BJ (cell line): Measurements from ENCODE around the gene FABP7. TPM values are rescaled to one million over a fixed set of nuclear protein-coding genes. Genes with fewer than 3 reads are reported as not detected.

Experiments
- CTCF ChIA-PET: fragments of 350-600 bp; formaldehyde crosslinking; extraction: SDS; loops from one replicate; lab custom pipeline; 2021; ENCODE audit warnings: antibody characterized with exemption, inconsistent platforms; lab: Yijun Ruan, JAX
- POLR2A ChIA-PET: fragments of 300-600 bp; sonication (Branson Sonifier 250); formaldehyde crosslinking; extraction: SDS; loops from one replicate; lab custom pipeline; 2021; ENCODE audit warnings: antibody characterized with exemption; lab: Charles Lee
- DNase-seq: peaks from one replicate; pipeline ENCODE4 v3.0.0-alpha.2; 2011; ENCODE audit warnings: low read depth
- H3K27me3 ChIP-seq: 2 replicates; pipeline ENCODE4 v1.6.0; 2011; ENCODE audit warnings: low read length; ENCODE audit not compliant: control insufficient read depth, insufficient read depth
- H3K36me3 ChIP-seq: 2 replicates; pipeline ENCODE4 v1.5.1; 2011; ENCODE audit warnings: low read length; ENCODE audit not compliant: control insufficient read depth, insufficient read depth
- H3K4me3 ChIP-seq: 2 replicates; pipeline ENCODE4 v1.5.1; 2011; ENCODE audit warnings: low read depth, mild to moderate bottlenecking, control low read depth, low read length
- polyA plus RNA-seq: library from polyadenylated mRNA; depleted of rRNA; stranded (reverse); fragments of >200 nt; gene quantifications from 2 replicates; pipeline ENCODE4 v1.2.3, GENCODE V29; 2011
- TF ChIP-seq, protein P1 (sequence below): IDR thresholded peaks from 2 replicates; pipeline ENCODE4 v1.5.1; 2011; ENCODE audit warnings: low read depth, mild to moderate bottlenecking, control low read depth, inconsistent platforms, low read length, moderate library complexity; ENCODE audit not compliant: insufficient read depth

The FABP7 gene
- polyA plus RNA-seq, 1 experiment = not detected

DNA sequence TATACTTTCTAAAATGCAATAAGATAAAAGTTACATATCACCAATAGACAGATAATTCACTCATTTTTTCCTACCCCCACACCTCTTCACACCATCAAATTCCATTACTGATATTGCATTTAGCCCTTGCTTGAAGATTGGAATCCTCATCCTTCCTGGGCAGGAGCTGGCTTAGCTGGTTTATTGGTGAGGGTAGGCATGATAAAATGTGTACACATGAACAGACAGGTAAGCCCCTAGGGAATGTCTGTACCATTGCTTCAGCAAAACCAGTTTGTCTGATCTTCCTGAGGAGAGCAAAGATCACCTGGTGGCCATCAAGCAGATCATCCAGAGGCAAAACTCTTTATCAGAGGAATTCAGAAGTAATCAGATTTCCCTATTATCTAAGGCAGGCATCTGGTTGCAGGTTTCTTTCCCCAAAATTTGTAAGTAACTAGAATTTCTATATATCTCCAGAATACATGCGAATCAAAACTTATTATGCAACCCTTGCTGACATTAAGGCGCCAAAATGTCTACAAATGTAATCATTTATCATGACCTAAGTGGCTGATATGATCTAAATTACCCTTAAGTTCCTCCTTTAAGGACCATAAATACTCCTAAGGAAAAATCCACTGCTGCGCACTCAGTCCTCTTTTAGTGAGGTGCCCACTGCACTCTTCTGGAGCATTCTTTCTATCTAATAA is 6.6 kb upstream of the FABP7 start:
- no peak for DNase-seq
- ChIA-PET POLR2A (no interaction called here), CTCF (no interaction called here)
- TF ChIP-seq, protein P1, sequence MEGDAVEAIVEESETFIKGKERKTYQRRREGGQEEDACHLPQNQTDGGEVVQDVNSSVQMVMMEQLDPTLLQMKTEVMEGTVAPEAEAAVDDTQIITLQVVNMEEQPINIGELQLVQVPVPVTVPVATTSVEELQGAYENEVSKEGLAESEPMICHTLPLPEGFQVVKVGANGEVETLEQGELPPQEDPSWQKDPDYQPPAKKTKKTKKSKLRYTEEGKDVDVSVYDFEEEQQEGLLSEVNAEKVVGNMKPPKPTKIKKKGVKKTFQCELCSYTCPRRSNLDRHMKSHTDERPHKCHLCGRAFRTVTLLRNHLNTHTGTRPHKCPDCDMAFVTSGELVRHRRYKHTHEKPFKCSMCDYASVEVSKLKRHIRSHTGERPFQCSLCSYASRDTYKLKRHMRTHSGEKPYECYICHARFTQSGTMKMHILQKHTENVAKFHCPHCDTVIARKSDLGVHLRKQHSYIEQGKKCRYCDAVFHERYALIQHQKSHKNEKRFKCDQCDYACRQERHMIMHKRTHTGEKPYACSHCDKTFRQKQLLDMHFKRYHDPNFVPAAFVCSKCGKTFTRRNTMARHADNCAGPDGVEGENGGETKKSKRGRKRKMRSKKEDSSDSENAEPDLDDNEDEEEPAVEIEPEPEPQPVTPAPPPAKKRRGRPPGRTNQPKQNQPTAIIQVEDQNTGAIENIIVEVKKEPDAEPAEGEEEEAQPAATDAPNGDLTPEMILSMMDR = no peak
- H3K36me3 ChIP-seq = no peaks in the 10 kb centered on the region
- no peak overlapping the region for H3K4me3 ChIP-seq
- H3K27me3 ChIP-seq = no peaks in the 10 kb centered on the region

DNA sequence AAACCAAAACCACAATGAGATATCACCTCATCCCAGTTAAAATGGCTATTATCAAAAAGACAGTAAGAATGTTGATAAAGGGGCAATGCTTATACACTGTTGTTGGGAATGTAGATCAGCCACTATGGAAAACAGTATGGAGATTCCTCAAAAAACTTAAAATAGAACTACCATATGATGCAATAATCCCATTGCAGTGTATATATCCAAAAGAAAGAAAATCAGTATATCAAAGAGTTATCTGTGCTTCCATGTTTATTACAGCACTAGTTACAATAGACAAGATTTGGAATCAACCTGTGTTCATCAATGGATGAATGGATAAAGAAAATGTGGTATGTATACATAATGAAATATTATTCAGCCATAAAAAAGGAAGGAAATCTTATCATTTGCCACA is 3.5 kb upstream of the FABP7 start:
- TF ChIP-seq, protein P1 = no peak
- Histone ChIP-seq H3K36me3 (no peaks in the 10 kb centered on the region), H3K27me3 (peaks cover 4% of the 10 kb centered on the region), H3K4me3 (no peak overlapping the region)
- ChIA-PET CTCF (interaction anchor here (1.9 kb wide), 1 partner anchor 13 kb away, joined by 5 read pairs; the partner anchor contains the start of gene SMPDL3A), POLR2A (no interaction called here)
- no peak for DNase-seq

GRCh38 chr6:122778302-122778701 is 1.2 kb upstream of the FABP7 start:
- ChIA-PET CTCF (no interaction called here), POLR2A (no interaction called here)
- TF ChIP-seq, protein P1 = no peak
- Histone ChIP-seq H3K27me3 (peaks cover 4% of the 10 kb centered on the region), H3K36me3 (no peaks in the 10 kb centered on the region), H3K4me3 (no peak overlapping the region)
- no peak for DNase-seq

DNA sequence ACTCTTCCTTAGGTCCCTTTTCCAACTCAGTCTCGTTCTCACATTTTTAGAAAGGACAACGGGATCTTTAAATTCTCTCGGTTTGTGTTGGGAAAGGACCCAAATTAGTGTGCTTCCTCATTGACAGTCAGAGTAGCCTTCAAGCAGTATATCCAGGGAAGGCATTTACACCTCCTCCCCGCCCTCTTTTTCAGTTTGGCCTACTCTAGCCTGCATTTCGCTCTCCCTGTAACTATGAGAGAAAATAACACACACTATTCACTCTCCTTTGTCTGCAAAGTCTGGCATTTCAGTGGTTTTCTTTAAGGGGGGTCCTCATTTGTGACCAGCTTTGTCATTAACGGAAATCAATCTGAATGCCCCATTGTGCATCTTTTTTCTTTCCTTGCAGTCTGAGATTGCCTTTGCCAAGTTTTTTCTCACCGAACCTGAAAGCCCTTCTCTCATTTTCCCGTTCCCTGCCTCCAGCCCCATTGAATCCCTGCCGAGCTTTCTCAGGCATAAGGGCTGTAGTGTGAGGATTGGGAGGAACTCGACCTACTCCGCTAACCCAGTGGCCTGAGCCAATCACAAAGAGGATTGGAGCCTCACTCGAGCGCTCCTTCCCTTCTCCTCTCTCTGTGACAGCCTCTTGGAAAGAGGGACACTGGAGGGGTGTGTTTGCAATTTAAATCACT is 393 bp upstream of the FABP7 start:
- no peak overlapping the region for H3K4me3 ChIP-seq
- DNase-seq = no peak
- TF ChIP-seq, protein P1 = no peak
- CTCF ChIA-PET = interaction anchor here (0.9 kb wide), 1 partner anchor 11 kb away, joined by 4 read pairs; no protein-coding TSS in a partner anchor
- POLR2A ChIA-PET = no interaction called here
- H3K36me3 ChIP-seq = no peaks in the 10 kb centered on the region
- peaks cover 4% of the 10 kb centered on the region for H3K27me3 ChIP-seq

GRCh38 chr6:122780114-122780513 is 598 bp downstream of the FABP7 start:
- ChIA-PET CTCF (interaction anchor here (0.9 kb wide), 1 partner anchor 10 kb away, joined by 4 read pairs; no protein-coding TSS in a partner anchor), POLR2A (no interaction called here)
- H3K4me3 ChIP-seq = no peak overlapping the region
- DNase-seq = no peak
- TF ChIP-seq, protein P1 = no peak
- H3K27me3 ChIP-seq = peaks cover 4% of the 10 kb centered on the region
- no peaks in the 10 kb centered on the region for H3K36me3 ChIP-seq
